ENCODE measurements around the gene DNAJC8.

Gene DNAJC8

GRCh38 chr1:28280977-28281381 is 48.1 kb upstream of the DNAJC8 start:
- Histone ChIP-seq H3K27ac (ENCODE audit: extremely low read depth, low read depth, low read length) (no peak overlapping the region), H3K9me3 (ENCODE audit: control insufficient read depth, insufficient read depth, low read depth, low read length) (no peaks in the 10 kb centered on the region), H3K4me3 (ENCODE audit: low read depth, low read length) (no peak overlapping the region), H3K36me3 (ENCODE audit: control insufficient read depth in 2 of 2, insufficient read depth in 1 of 2, low read length in 2 of 2) (peaks cover 20 to 66% of the 10 kb centered on the region in 2 experiments), H3K4me1 (ENCODE audit: control insufficient read depth, insufficient read depth, low read length) (no peaks in the 10 kb centered on the region)
- ChIA-PET CTCF (interaction anchor here (0.6 kb wide), 2 partner anchors 10 to 211 kb away, joined by 3 read pairs; no protein-coding TSS in a partner anchor), POLR2A (interaction anchor here (0.6 to 1.2 kb wide), 2 partner anchors 21 to 83 kb away, joined by 7 read pairs; partner anchors contain the start of gene SESN2)
- TF ChIP-seq ZNF629 (tag by site-specific recombination; IDR thresholded peaks at IDR 0.05) (no peak), RBAK (tag by site-specific recombination; IDR thresholded peaks at IDR 0.05) (no peak), INSM2 (tag by site-specific recombination; IDR thresholded peaks at IDR 0.05) (no peak), ZNF366 (tag by site-specific recombination; conservative IDR thresholded peaks at IDR 0.05) (no peak), ZNF670 (tag by site-specific recombination; IDR thresholded peaks at IDR 0.05; ENCODE audit: low read depth) (no peak), TRIM28 (IDR thresholded peaks at IDR 0.05; ENCODE audit: borderline replicate concordance, low read length) (no peak), ZNF596 (tag by site-specific recombination; IDR thresholded peaks at IDR 0.05) (no peak), ZBTB6 (tag by site-specific recombination; IDR thresholded peaks at IDR 0.05) (no peak), BCL6B (tag by site-specific recombination; IDR thresholded peaks at IDR 0.05) (no peak), ZBTB1 (tag by site-specific recombination; IDR thresholded peaks at IDR 0.05) (no peak), ZNF792 (tag by site-specific recombination; IDR thresholded peaks at IDR 0.05) (no peak), ELK4 (IDR thresholded peaks at IDR 0.05; ENCODE audit: borderline replicate concordance, low read depth, low read length) (no peak), ZNF311 (tag by site-specific recombination; IDR thresholded peaks at IDR 0.05; ENCODE audit: borderline replicate concordance) (no peak), ZNF114 (tag by site-specific recombination; IDR thresholded peaks at IDR 0.05) (no peak), ZNF624 (tag by site-specific recombination; IDR thresholded peaks at IDR 0.05) (no peak)

GRCh38 chr1:28280501-28280900 is 47.7 kb upstream of the DNAJC8 start:
- TF ChIP-seq PATZ1 (tag by site-specific recombination; IDR thresholded peaks at IDR 0.05) (0 out of 2 replicates have a peak, but pooled peaks have one; percentile 23), ZNF19 (tag by site-specific recombination; IDR thresholded peaks at IDR 0.05; ENCODE audit: low read depth) (no peak)
- ChIA-PET POLR2A (interaction anchor here (0.6 to 1.2 kb wide), 4 partner anchors 21 to 83 kb away, joined by 3 to 7 read pairs (median 6); partner anchors contain the start of genes MED18 and SESN2), CTCF (interaction anchor here (0.6 kb wide), 1 partner anchor 9 kb away, joined by 3 read pairs; no protein-coding TSS in a partner anchor)
- Histone ChIP-seq H3K4me1 (ENCODE audit: control insufficient read depth, insufficient read depth, low read length) (no peaks in the 10 kb centered on the region), H3K9me3 (ENCODE audit: control insufficient read depth, insufficient read depth, low read depth, low read length) (no peaks in the 10 kb centered on the region), H3K4me3 (ENCODE audit: low read depth, low read length) (no peak overlapping the region), H3K36me3 (ENCODE audit: control insufficient read depth in 2 of 2, insufficient read depth in 1 of 2, low read length in 2 of 2) (peaks cover 24 to 71% of the 10 kb centered on the region in 2 experiments), H3K27ac (ENCODE audit: extremely low read depth, low read depth, low read length) (no peak overlapping the region)
